COLO668 (cell line): ENCODE results near the gene NR2F1-AS1.
"Not testable (repeated sequence)": the region's sequence is repeated elsewhere in the genome, so short reads cannot be mapped to it uniquely, and the experiment has no call there.

ENCODE experiments used
- DNase-seq: peaks from one replicate; lab custom pipeline; 2025; ENCODE audit not compliant: unreplicated experiment; lab: John Stamatoyannopoulos, UW

The NR2F1-AS1 gene

DNA sequence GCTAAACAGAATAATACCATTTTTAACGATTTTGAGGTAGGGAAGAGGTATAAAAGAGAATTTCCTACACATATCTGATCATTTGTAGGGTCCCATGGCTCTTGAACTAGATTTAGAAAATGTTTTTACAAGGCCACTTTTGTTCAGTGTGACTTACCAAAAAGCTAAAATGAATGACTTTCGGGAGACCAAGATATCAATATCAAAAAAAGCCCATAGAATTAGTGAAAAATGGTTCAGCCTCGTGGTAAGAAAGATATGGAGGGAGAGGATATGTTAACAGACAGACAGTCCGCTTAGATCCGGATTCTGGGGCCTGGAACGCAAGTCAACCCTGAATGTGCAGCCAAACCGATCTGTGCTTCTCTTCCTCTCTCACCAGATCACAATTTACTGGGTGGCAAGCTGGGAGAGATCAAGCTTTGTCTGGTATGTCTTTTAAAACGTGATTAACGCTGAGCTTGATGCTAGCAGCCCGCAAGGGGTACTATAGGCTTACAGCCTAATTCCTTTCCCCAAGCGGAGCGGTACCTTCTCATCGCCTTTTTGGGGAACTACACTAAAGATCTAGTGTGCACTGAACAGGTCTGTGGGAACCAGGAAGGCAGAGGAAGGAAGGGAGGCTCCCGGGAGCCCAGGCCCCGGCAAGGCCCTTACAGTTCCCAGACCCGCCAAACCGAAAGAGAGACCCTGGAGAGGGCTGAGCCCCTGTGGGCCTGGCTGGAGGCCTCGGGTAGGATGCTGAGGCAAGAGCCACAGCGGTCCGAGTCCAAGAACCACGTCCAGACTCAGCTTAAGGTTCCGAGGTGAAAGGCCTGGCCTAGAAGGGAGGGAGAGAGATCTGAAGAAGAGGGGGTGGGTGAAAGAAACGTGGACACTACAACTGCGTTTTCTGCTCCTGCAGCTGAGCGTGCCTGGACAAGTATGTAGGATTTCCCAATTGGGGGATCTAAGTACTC lies 2.9 kb downstream of the NR2F1-AS1 start:
- no peak for DNase-seq

DNA sequence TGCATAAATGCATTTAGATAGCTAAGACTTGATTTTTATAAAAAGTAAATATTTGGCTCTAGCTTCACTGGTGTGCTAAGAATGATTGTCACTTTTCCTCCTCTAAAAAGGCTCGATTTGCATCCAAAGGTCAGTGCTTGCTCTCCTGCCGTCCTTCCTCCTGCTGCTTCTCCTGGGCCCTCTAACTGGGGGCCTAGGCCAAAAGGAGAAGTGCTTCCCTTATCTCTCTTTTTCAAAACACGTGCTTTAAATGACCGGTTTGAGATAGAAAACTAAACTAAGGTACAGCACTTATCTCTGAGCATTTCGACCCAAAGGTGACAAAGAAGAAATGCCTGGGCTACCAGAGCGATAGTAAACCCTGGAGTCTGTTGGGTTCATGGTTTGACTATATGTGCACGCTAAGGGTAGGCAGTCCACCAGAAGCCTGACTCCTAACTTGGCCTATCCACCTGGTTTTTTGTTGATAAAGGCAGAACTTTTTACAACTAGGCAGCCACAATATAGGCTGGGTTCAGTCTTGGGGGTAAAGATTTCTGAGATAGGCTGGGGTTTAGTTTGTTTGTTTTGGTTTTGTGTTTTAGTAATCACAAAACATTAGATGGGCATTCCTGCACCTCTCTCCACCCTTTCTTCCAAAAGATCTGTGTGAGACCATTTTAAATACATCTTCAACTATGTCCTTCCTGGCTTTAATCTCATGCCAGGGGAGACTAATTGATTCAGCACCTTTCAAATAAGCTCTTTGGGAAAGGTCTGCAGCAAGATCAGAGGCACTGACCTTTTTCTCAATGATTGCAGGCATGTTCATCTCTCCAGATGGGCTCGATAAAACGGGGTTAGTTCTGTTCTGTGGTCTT lies 3.8 kb downstream of the NR2F1-AS1 start:
- DNase-seq = no peak

DNA sequence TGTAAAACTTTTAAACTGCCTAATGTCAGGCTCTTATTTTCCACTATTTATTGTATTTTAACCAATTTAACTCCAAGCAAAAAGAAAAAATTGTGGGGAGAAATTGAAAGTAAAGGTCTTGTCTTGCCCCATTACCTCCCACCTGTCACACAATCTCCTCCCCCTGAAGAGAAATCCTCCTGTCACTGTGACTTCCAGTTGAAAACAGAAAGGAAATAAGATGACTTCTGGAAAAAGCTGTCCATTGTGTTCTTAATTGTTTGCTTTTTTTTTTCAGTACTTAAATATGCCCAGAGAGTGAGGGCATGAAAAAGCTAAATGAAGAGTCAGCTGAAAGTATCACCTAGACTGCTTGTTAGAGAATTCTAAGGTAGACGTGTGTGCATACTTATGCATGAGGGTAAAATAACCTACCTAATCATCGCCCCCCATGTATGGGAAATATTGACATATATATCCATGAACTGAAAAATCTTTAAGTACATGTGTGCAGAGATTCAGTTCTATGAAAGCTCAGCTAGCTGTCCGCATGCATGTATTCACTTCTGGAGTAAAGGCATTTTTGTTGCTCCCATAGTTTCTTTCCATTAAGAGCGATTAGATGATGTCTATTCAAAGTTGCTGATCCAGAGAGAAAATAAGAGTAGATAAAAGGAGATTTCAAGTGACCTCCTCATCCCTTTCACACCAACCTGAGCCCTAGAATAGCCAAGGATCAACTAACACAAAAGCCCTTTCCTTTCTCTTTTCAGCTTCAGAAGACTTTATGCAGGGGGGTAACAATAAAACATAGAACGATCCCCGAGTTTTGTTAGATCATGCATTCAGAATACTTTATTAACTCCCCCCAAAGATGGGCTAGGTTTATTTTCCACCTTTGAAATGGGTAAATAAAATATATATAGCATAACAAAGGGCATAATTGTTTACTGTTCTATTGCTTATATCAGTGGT lies 5.3 kb downstream of the NR2F1-AS1 start:
- no peak for DNase-seq

DNA sequence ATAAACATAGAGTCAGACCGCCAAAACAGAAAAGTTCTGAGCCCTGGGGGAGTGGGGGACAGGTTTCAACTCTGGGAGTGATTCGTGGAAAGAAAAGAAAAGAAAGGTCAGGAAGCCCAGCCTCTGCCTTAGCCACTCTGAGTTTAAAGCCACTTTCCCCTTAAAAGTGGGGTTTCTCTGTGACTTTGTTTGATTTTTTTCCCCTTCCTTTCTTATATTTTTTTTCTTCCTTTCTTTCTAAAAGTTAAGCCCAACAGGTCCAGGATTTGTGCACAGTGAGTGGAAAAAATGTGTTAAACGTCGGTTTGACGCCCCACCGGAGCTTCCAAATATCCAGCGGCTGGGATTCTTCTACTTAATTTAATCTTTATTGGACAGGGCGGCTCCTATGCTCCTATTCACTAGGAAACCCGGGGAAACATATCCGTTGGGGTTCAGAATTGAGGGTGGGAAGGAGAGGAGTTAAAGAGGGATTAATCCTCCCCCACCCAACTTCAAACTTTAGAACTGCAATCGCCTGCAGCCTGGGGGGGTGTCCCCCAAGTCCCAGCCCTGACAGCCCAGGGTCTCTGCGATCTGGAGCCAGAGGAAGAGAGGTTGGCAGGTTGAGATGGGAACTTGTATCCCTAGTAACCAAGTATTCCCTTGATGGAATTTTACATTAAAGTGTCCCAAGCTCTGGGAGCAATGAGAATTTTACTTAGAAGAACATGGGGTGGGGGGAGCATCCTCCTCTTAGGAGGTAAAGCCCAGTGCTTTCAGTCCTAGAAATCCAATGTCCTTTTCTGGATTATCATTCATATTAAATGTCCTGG lies 6.3 kb downstream of the NR2F1-AS1 start:
- DNase-seq = no peak

DNA sequence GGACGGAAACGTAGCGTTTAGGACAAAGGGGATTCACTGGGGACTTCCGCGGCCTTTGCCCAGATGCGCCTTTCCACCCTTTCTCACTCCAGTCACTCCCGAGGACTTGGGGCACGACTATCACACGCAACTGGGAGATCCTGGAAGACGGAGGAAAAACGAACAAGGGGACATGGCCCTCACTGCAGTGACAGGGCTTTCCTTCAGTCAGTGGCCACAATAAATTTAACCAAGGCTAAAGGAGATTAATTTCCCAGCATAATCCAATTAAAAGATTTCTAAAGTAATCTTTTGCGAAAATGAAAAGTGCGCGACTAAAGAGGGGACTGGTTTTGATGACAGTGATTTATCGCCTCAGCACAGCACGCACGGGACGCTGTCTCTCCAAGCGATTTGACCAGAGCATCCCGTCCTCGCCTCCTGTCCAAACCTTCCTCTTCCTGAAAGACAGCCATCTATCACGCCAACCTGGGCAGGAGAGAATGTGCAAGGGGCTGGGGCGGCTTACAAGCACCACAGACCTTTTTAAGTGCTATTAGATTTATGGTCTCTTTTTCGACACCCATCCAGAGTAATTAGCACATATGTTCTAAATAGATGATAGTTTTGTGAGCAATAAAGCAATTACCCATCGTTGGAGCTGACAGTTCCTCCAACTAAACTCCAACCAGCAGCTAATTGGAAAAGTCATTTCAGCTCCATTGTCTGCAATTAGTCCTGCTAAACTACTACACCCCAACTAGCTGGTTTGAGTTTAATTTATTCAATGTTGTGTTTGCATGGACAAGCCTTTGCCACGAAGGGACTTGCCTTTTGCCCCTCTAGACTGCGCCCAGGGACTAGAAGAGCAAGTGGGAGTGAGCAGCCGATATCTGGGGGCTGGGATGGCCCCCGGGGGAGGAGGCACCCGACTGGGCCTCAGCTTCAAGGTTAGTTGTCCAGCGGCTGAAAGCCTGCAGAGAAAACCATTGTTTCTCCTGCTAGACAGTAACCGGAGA lies 7.4 kb downstream of the NR2F1-AS1 start:
- no peak for DNase-seq

DNA sequence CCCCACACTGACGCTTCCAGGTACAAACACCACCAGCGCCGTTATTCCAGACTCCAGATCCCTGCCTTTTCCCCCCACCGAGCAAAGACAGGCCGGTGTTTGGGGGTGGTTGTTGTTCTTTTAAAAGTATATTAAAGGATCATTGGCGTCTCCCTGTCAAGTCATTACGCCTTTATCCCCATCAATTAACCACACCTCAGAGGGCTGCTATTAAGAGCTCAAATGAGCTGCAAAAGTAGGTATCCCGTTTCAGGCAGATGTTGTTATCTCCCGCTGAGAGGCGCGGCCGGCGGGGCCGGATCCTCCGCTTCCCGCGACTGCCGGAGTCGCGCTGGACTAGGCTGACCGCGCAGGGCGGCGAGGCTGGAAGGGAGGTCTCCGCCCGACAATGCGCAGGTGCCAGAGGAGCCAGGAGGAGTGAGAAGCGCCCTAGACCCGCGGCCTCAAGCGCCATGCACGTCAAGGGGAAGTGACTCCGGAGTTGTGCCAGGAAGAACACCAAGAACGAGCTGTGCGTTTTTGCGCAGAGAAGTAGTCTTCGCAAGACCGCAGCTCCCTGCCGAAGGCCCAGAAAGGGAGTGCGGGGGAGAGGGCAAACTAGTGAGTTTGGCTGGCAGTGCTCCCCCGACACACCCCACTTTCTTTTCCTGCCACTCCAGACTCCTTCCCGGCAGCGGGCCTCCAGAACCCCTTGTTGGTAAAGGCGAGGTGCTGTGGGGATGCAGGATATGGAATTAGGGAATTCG lies 8.2 kb downstream of the NR2F1-AS1 start:
- DNase-seq = peak; percentile 74

DNA sequence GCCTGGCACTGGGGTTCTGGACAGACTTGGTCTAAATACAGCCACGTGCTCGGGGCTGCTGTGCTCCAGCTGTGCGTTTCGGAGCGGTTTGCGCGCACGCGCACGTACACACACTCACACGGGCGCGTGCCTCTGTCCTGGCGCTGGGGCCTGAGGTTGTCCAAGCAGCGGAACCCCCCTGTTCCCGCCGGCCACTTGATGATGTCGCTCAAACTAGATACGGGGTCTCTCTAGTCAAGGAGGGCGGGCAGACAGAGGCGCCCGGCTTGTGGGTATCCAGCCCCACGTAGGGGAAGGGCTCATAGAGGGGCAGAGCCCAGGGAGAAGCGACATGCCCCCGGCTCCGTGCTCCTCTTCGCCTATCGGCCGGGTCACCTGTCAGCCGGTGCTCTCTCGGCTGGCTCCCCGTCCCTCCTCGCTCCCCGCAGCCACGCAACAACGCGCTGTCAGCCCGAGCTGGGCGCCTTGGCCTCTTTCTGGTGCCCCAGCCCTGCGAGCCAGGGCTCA lies 8.9 kb downstream of the NR2F1-AS1 start:
- DNase-seq = peak; percentile 33

DNA sequence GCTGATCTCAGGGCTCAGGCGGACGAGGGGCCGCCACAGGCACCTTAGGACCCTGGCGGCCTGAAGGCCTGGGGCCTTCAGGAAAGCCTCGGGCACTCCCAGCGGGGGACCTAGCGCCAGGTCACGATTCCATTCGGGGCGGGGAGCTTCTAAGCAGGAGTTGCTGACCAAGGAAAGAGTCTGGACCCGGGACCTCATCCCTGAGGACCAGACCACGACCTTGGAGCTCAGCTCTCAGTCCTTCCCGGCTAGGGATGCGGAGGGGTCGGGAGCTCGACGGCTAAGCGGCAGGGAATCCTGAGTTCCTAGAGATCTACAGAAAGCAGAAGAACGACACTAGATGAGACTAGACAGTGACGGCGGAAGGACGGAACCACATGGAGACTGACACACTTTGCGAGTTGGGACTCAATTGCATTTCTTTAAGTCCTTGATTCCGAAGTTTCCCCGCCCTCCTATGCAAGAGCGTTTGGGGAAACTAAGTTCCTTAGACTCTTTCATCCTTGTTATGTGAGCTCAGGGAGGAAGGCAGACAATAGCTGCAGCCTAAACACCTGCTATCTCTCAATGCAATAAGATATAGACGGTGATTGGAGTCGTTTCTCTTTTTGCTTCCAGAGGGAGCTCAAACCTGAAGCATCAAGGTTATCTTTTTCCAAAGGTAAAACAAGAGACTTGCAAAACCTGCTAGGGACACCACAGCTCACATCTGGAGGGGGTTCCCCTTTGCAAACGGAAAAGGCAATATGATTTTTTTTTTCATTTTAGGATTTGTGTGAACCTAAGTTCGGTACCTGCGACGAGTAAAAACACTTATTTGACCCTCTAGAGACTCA lies 9.7 kb downstream of the NR2F1-AS1 start:
- DNase-seq = no peak

DNA sequence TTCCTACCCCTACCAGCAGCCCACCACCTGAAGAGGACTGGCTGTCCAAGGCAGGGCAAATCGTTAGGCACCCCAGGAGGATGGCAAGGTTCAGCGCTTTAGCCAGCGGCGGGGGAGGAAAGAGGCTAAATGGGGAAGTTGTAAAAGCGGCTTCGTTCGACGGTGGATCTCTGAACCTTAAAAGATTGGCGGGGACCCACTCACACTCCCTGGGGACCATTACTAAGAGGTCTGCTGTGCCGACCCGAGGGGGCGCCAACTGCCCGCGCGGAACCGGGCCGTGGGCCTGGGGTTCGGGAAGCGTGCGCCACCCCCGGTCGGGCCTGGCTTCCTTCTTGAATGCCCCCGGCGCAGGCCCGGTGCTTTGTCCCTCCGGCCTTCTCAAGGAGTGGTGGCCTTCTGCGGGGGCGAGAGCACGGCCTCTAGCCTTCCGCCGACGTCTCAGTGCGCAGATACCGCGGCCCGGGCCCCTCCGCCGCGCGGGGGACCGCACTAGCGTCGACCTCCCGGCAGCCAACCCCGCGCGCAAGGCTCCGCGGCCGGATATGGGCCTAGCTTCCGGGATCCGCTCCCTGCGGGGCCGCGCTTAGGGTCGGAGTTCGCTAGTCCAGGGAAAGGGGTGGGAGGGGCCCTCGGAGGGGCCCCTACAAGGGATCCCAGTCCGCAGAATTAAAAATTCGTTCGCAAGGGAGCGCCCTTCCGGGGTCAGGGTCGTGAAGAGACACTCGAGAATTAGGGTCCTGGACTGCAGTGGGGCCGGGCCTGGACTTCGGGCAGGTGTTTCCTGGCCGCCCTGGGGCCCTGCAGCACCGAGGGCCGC lies 10.5 kb downstream of the NR2F1-AS1 start:
- no peak for DNase-seq

DNA sequence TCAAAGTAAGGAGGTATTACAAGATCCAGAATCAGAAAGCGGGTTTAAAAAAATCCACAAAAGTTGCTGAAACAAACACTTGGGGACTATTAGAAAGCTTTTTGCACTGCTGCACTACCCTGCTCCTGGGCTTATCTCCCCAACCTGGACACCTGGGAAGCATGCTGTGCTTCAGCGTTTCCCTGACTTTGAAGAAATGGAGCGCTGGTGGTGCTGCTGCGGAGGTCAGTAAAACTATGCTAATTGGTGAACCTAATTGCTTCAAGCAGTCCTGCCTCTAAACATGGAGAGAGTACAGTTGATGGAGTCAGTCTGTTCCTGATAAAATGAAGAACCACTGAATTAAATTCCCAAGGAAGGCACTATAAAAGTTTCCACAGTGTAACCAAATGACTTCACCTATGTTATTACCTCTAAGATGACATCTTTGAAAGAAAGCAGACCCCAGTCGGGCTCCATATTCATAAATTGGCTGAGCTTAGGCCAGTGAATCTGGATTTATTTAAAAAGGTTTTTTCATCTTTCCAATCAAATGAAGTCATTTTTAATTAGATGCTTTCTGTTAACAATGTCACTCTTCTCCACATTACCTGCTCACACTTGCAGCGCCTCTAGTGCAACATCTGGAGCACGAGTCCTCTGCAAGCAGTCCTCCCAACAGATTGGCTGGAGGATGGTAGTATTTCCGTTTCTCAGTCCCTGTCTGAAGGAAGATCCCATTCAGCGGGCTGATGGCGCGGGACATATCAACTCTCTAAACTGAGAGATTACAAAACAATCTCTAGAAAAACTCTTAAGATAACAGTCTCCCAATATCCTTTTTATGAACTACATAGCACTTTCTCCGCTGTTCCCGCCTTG lies 11.5 kb downstream of the NR2F1-AS1 start:
- no peak for DNase-seq

DNA sequence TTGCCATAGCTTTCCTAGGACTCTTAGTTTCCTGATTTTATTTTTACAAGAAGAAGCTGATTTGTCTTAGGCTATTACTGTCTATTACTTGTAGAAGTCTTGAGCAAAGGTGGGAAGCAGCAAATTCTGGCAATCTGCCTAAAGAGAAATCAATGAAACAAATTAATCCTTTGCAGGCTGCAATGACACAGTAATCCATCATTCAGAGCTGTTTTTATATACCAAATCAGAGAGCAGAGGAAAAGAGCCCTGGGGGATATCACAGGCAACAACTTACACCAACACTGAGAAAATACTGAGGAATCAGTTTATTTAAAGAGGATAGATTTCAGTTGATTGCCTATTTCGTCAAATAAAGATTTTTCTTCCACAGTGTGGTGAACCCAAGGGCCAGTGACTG lies 13.6 kb downstream of the NR2F1-AS1 start:
- no peak for DNase-seq

DNA sequence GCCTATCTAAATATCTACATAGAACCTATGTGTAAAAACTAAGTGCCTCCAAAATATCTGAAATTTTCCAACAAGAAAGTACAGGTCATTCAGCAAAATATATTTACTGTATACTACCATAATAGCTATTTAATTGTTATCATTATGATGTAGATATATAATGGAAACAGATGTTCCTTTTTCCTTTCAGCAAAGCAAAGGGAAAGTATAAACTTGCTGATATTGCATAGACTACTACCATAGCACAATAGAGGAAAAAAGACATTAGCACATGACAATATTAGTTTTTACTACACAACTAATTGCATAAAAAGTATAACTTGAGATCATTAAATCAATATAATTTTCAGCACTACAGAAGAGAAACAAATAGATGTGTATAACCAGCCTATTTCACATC lies 14.9 kb downstream of the NR2F1-AS1 start:
- DNase-seq = no peak

DNA sequence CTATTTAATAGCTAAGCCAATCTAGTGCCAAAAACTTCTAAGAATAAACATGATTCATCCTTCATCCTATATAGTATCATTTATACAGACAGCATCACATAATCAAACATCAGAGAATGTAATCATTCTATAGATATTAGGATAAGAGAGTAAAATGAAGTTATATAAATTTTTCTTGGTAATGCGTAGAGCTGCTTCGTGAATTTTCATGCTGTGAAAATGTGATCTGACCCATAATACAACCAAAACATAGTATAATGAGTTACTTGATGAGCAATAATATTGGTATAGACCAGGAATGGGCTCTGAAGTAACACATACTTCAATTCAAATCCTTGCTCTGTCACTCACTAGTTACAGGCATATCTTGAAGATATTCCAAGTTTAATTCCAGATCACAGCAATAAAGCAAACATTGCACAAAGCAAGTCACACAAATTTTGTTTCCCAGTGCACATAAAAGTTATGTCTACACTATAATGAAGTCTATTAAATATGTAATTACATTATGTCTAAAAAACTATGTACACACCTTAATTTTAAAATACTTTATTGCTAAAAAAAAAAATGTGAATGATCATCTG lies 23.9 kb downstream of the NR2F1-AS1 start:
- no peak for DNase-seq

DNA sequence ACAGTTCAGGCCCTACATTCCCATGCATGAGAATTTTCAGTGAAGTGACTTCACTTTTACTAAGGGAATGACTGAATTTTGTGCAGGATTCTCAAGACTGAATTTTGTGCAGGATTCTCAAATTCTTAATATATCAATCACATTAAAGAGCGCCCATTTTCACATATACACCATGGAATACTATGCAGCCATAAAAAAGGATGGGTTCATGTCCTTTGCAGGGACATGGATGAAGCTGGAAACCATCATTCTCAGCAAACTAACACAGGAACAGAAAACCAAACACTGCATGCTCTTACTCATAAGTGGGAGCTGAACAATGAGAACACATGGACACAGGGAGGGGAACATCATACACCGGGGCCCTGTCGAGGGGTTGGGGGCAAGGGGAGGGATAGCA lies 31.4 kb downstream of the NR2F1-AS1 start:
- DNase-seq = not testable (repeated sequence)

DNA sequence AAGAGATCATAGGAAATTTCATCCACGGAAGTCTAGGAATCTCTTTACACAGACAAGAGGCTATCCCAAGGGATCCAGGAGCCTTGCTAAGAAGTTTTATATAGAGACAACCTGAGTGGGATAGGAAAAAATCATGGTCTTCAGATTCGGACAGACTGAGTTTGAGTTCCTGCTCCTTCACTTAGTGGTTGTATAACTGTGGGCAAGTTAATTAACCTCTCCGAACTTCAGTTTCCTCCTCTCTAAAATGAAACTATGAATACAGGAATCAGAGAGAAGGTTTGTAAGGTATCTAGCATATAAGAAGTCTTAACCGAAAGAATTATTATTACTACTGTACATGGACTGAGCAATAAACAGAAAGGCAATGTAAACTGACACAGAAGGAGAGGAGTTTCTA lies 35.1 kb downstream of the NR2F1-AS1 start:
- no peak for DNase-seq
